Osteocyte (in vitro differentiated cells): ENCODE measurements around the gene ADAM10. TPM values are rescaled to one million over a fixed set of nuclear protein-coding genes. Genes with fewer than 3 reads are reported as not detected.

Source experiments
- DNase-seq: peaks from one replicate; pipeline ENCODE4 v3.0.0; 2021; ENCODE audit warnings: mixed read lengths; ENCODE audit not compliant: unreplicated experiment; ENCODE audit errors: extremely low spot score
- H3K27ac Mint-ChIP-seq: one replicate; pipeline ENCODE4 v1.8.0; 2021; ENCODE audit warnings: mild to moderate bottlenecking, mixed read lengths; ENCODE audit not compliant: unreplicated experiment
- H3K27me3 Mint-ChIP-seq: one replicate; pipeline ENCODE4 v1.8.0; 2021; ENCODE audit warnings: mixed read lengths; ENCODE audit not compliant: unreplicated experiment
- H3K36me3 Mint-ChIP-seq: one replicate; pipeline ENCODE4 v1.8.0; 2021; ENCODE audit warnings: mixed read lengths; ENCODE audit not compliant: unreplicated experiment
- H3K4me1 Mint-ChIP-seq: one replicate; pipeline ENCODE4 v1.8.0; 2021; ENCODE audit warnings: mixed read lengths; ENCODE audit not compliant: unreplicated experiment
- H3K4me3 Mint-ChIP-seq: one replicate; pipeline ENCODE4 v1.8.0; 2021; ENCODE audit warnings: mild to moderate bottlenecking, moderate library complexity, mixed read lengths; ENCODE audit not compliant: unreplicated experiment
- H3K9me3 Mint-ChIP-seq: one replicate; pipeline ENCODE4 v1.8.0; 2021; ENCODE audit warnings: mixed read lengths; ENCODE audit not compliant: unreplicated experiment
- total RNA-seq: library from RNA; stranded (reverse); gene quantifications from 2 replicates; pipeline ENCODE4 v1.2.1, GENCODE V29; 2021
- TF ChIP-seq, protein P1 (sequence below): fragments of 200-600 bp; sonication (generic); IDR thresholded peaks from 2 replicates; pipeline ENCODE4 v1.5.0; 2021; ENCODE audit warnings: antibody characterized with exemption, mild to moderate bottlenecking, moderate library complexity

Gene ADAM10
- total RNA-seq, 1 donor from 2014 or later, result 169 TPM

- Mint-ChIP-seq H3K27me3 (no peaks in the 10 kb centered on the region), H3K36me3 (peaks cover 29% of the 10 kb centered on the region), H3K27ac (peak overlapping the region; percentile 62), H3K9me3 (no peaks in the 10 kb centered on the region), H3K4me1 (peaks cover 34% of the 10 kb centered on the region), H3K4me3 (no peak overlapping the region)
- no peak for DNase-seq
- TF ChIP-seq, protein P1, sequence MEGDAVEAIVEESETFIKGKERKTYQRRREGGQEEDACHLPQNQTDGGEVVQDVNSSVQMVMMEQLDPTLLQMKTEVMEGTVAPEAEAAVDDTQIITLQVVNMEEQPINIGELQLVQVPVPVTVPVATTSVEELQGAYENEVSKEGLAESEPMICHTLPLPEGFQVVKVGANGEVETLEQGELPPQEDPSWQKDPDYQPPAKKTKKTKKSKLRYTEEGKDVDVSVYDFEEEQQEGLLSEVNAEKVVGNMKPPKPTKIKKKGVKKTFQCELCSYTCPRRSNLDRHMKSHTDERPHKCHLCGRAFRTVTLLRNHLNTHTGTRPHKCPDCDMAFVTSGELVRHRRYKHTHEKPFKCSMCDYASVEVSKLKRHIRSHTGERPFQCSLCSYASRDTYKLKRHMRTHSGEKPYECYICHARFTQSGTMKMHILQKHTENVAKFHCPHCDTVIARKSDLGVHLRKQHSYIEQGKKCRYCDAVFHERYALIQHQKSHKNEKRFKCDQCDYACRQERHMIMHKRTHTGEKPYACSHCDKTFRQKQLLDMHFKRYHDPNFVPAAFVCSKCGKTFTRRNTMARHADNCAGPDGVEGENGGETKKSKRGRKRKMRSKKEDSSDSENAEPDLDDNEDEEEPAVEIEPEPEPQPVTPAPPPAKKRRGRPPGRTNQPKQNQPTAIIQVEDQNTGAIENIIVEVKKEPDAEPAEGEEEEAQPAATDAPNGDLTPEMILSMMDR, result no peak
Measured at GRCh38 chr15:58632789-58633188, 116.7 kb downstream of the ADAM10 start.

GRCh38 chr15:58631319-58631718, 118.2 kb downstream of the ADAM10 start:
- Mint-ChIP-seq H3K27ac (peak overlapping the region; percentile 24), H3K4me1 (peaks cover 42% of the 10 kb centered on the region), H3K27me3 (no peaks in the 10 kb centered on the region), H3K9me3 (no peaks in the 10 kb centered on the region), H3K36me3 (peaks cover 28% of the 10 kb centered on the region), H3K4me3 (no peak overlapping the region)
- TF ChIP-seq, protein P1, result no peak
- DNase-seq, result no peak

DNA sequence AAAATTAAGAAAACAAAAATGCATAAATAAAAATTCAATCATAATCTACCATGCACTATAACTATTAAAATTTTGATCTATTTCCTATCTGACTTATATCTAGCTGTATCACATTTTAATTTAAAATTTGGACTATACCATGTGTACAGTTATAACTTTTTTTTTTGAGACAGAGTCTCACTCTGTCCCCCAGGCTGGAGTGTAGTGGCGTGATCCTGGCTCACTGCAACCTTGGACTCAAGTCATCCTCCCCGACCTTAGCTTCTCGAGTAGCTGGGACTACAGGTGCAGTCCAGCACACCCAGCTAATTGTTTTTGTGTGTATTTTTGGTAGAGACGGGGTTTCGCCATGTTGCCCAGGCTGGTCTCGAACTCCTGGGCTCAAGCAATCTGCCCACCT, 119.9 kb downstream of the ADAM10 start:
- Mint-ChIP-seq H3K27ac (no peak overlapping the region), H3K4me3 (no peak overlapping the region), H3K27me3 (no peaks in the 10 kb centered on the region), H3K9me3 (no peaks in the 10 kb centered on the region), H3K36me3 (peaks cover 32% of the 10 kb centered on the region), H3K4me1 (peaks cover 42% of the 10 kb centered on the region)
- DNase-seq, result no peak
- TF ChIP-seq, protein P1, result no peak

GRCh38 chr15:58628206-58628947, 121.1 kb downstream of the ADAM10 start:
- TF ChIP-seq, protein P1, result no peak
- H3K27ac Mint-ChIP-seq, result peak overlapping the region; percentile 96
- peaks cover 39% of the 10 kb centered on the region for H3K4me1 Mint-ChIP-seq
- no peak for DNase-seq
- H3K36me3 Mint-ChIP-seq, result peaks cover 28% of the 10 kb centered on the region
- H3K4me3 Mint-ChIP-seq, result peak overlapping the region; percentile 70
- no peaks in the 10 kb centered on the region for H3K9me3 Mint-ChIP-seq
- H3K27me3 Mint-ChIP-seq, result no peaks in the 10 kb centered on the region

DNA sequence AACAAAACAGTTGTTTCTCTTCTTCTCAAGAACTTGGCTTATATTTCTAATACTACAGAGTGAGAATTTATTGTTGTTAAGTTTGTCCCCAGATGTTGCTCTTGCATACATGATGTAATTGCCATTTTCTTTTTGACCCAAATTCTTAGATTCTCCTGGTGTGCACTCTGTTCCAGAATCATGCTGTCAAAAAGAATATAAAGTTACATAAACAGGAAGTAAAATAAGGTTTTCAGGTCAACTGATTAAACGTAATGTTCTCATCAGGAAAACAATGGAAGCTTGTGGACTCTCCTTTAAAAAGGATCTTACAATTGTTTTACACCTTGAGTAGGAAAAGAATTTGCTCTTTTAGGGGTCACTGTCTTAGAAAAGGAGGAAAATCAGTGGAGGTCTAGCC, 121.8 kb downstream of the ADAM10 start:
- H3K4me1 Mint-ChIP-seq, result peaks cover 34% of the 10 kb centered on the region
- no peaks in the 10 kb centered on the region for H3K27me3 Mint-ChIP-seq
- peaks cover 31% of the 10 kb centered on the region for H3K36me3 Mint-ChIP-seq
- no peak for DNase-seq
- TF ChIP-seq, protein P1, result no peak
- H3K4me3 Mint-ChIP-seq, result no peak overlapping the region
- no peaks in the 10 kb centered on the region for H3K9me3 Mint-ChIP-seq
- H3K27ac Mint-ChIP-seq, result peak overlapping the region; percentile 96
